Mucosa of descending colon (tissue), 3 donors: ENCODE results near the gene PKLR. TPM values are rescaled to one million over a fixed set of nuclear protein-coding genes. Genes with fewer than 3 reads are reported as not detected.
A peak's percentile ranks its signal among the peaks of the same experiment; 100 is the strongest.

ENCODE experiments used
- ATAC-seq: fragments of 200-7000 bp; cut with Tn5 transposase; one replicate; pipeline ENCODE4 v1.9.1; 2020; ENCODE audit warnings: mild to moderate bottlenecking, moderate library complexity
- DNase-seq, 3 donors: peaks; one replicate each; pipeline ENCODE4 v3.0.0-alpha.2; 2020
- H3K36me3 ChIP-seq: fragments of 200-600 bp; one replicate; pipeline ENCODE4 v1.8.0; 2021; ENCODE audit warnings: low read depth, mild to moderate bottlenecking
- H3K4me1 ChIP-seq: fragments of 200-600 bp; one replicate; pipeline ENCODE4 v1.8.0; 2021; ENCODE audit warnings: low read depth, mild to moderate bottlenecking
- H3K4me3 ChIP-seq: fragments of 200-600 bp; one replicate; pipeline ENCODE4 v1.8.0; 2021; ENCODE audit warnings: mild to moderate bottlenecking
- H3K9me3 ChIP-seq: fragments of 200-600 bp; one replicate; pipeline ENCODE4 v1.8.0; 2021; ENCODE audit warnings: mild to moderate bottlenecking
- CTCF ChIP-seq: fragments of 200-600 bp; IDR thresholded peaks from one replicate; pipeline ENCODE4 v1.8.0; 2022; ENCODE audit warnings: antibody characterized with exemption, mild to moderate bottlenecking
- intact Hi-C, 2 donors: fragments of 100-400 bp; cut with DNase I in 1 of 2; cut with micrococcal nuclease in 1 of 2; formaldehyde crosslinking; loops; one replicate each; pipeline versions ENCODE4 v1.11.0 to v1.11.1; 2022; cut with DNase I, micrococcal nuclease
- total RNA-seq, 3 donors: library from RNA; stranded (reverse); fragmentation: NEBNext Ultra II Directional in 2 of 3; extraction: Animal tissue kit (Norgen Biotek cat#: 25700) in 2 of 3; gene quantifications; one replicate each; pipeline versions ENCODE4 v1.2.1 to v1.2.4, GENCODE V29; 2021 to 2023
- donor health status: DM: no; HTN: no; CAD: no; lungs with moderate emphysema.
- donor health status: DM: no; HTN: no; CAD: no.
- donor health status: DM: no; HTN: yes; CAD: no.

The PKLR gene
- total RNA-seq, 3 donors from 2014 or later, result 0.63 to 2.0 (median 1.5) TPM

DNA sequence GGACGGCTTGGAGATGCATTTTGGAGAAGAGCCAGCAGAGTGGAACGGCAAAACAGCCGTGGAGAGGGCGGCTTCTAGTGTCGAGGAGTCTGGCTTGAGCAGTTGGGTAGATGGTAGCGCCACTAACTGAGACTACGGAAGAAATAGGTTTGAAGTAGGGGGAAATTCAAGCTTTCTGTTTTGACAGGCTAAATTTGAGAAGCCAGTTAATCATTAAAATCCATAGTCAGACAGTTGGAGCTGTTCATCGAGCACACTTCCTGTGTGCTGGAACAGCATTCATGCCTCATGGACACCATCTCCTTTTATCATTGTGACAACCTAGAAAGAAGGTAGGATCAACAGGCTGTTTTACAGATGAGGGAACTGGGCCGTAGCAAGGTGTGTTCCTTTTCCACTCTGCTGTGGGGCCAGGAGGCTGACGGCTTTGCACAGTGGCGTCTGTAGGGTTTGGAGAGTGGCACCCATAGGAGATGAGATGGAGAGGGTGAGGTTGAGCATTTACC, 3.4 kb upstream of the PKLR start:
- Histone ChIP-seq H3K4me3 (no peak overlapping the region), H3K4me1 (peaks cover 5% of the 10 kb centered on the region)
- ATAC-seq, result peak; percentile 11

DNA sequence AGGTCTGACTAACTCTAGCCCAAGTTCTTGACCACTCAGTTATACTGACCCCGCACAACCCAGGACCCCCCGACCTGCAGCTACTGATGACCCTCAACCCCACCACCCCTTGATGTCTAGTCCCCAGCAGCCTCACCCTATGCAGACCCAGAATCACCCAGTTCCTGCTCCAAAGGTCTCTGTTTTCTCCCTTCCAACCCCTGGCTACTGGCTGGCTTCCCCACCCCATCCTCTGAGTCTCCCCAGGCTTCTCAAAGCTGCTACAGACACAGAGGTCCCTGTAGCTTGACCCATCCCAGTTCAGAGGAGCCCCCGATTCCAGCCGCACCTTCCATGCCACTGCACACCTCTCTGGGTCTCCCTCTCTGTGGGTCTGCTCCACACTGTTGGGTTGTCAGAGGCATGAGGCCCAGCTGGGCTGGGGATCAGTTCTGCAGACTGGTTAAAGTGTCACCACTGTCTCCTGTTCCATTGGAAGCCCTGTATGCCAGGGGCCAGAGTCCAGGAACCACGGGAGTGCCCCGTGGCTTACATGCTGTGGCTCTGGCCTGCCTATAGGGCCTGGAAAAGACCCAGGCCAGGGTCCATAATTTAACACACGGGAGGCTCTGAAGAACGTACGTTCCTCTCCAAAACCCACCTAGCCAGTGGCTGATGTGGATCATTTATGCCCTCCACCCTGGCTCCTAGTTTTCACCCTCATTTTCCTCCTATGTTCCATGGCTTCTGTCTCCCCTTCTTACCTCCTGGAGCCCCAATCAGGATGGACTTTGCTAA, 497 bp downstream of the PKLR start:
- TF ChIP-seq CTCF, result no peak
- Histone ChIP-seq H3K9me3 (no peaks in the 10 kb centered on the region), H3K36me3 (no peaks in the 10 kb centered on the region), H3K4me3 (no peak overlapping the region), H3K4me1 (peaks cover 3% of the 10 kb centered on the region)
- ATAC-seq (peak; percentile 79), DNase-seq (peak in 2 of 3 donors; percentile 61 to 68)
- intact Hi-C loops, result no loop called here

More for the DNA sequence above, 3.4 kb upstream of the PKLR start:
- H3K9me3 ChIP-seq, result no peaks in the 10 kb centered on the region
- H3K36me3 ChIP-seq, result peaks cover 3% of the 10 kb centered on the region
- TF ChIP-seq CTCF, result no peak
- no peak for DNase-seq
- intact Hi-C loops, result no loop called here

DNA sequence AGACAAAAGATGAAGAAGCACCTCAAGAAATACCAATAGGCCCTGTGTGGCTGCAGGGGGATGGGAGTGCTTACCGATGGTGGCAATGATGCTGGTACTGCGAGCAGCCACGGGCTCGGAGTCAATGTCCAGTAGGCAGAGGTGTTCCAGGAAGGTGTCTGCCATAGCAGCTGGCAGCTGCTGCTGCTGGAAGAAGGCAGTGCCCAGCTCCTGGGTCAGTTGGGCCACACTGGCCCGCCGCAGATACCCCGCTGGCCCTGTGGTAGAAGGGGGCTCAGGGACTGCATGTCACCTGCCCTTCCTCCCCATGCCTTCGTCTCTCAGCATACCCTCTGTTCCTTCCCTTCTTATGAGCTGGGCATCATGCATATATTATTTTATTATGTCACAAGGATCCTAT, 1.2 kb downstream of the PKLR start:
- peaks cover 9% of the 10 kb centered on the region for H3K4me1 ChIP-seq
- intact Hi-C loops, result no loop called here
- no peaks in the 10 kb centered on the region for H3K36me3 ChIP-seq
- H3K4me3 ChIP-seq, result no peak overlapping the region
- ATAC-seq (no peak), DNase-seq (no peak)
- no peaks in the 10 kb centered on the region for H3K9me3 ChIP-seq
- no peak for TF ChIP-seq CTCF

GRCh38 chr1:155297384-155297783, 3.9 kb downstream of the PKLR start:
- Histone ChIP-seq H3K36me3 (no peaks in the 10 kb centered on the region), H3K4me1 (peaks cover 9% of the 10 kb centered on the region), H3K9me3 (no peaks in the 10 kb centered on the region), H3K4me3 (no peak overlapping the region)
- ATAC-seq, result no peak
- intact Hi-C loops, result no loop called here
- TF ChIP-seq CTCF, result no peak
- DNase-seq, result no peak

DNA sequence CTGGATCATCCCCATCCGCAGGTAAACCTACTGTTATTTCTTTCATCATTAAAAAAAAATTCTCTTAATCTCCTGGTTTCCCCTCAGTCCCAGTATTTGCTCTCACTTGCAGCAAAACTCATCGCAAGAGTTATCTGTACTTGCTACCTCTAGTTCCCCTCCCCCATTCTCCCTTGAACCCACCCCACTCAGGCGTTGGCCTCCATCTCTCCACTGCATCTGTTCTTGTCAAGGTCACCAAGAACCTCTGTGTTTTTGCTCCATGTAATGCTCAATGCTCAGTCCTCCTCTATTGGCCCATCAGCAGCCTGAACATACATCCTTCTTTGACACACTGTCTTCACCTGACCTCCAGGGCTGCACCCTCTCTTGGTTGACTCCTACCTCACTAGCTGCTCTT, 4.6 kb downstream of the PKLR start:
- Histone ChIP-seq H3K4me3 (no peak overlapping the region), H3K4me1 (peaks cover 9% of the 10 kb centered on the region), H3K36me3 (no peaks in the 10 kb centered on the region), H3K9me3 (no peaks in the 10 kb centered on the region)
- DNase-seq (no peak), ATAC-seq (no peak)
- intact Hi-C loops, result no loop called here
- no peak for TF ChIP-seq CTCF
